ENCODE measurements around the gene AP3D1. TPM values are rescaled to one million over a fixed set of nuclear protein-coding genes. Genes with fewer than 3 reads are reported as not detected.
"Not testable (repeated sequence)": the region's sequence is repeated elsewhere in the genome, so short reads cannot be mapped to it uniquely, and the experiment has no call there.

The AP3D1 gene
- total RNA-seq, 1 donor from 2014 or later, result 115 TPM

GRCh38 chr19:2097886-2098327 lies 53.5 kb downstream of the AP3D1 start:
- Mint-ChIP-seq H3K27me3 (ENCODE audit: low read depth) (no peaks in the 10 kb centered on the region), H3K9me3 (no peaks in the 10 kb centered on the region), H3K36me3 (peaks cover 4% of the 10 kb centered on the region), H3K4me1 (peaks cover 23% of the 10 kb centered on the region), H3K27ac (no peak overlapping the region), H3K4me3 (no peak overlapping the region)
- no peak for TF ChIP-seq CTCF (IDR thresholded peaks at IDR 0.05; ENCODE audit: unreplicated experiment)
- DNase-seq (ENCODE audit: low spot score in 2 of 2, unreplicated experiment in 2 of 2), result no peak

- TF ChIP-seq CTCF (IDR thresholded peaks at IDR 0.05; ENCODE audit: unreplicated experiment), result no peak
- H3K36me3 Mint-ChIP-seq, result peaks cover 4% of the 10 kb centered on the region
- DNase-seq (ENCODE audit: low spot score in 2 of 2, unreplicated experiment in 2 of 2), result no peak
- H3K27me3 Mint-ChIP-seq (ENCODE audit: low read depth), result no peaks in the 10 kb centered on the region
- H3K4me3 Mint-ChIP-seq, result peak overlapping the region; percentile 67
- peaks cover 23% of the 10 kb centered on the region for H3K4me1 Mint-ChIP-seq
- no peaks in the 10 kb centered on the region for H3K9me3 Mint-ChIP-seq
- H3K27ac Mint-ChIP-seq, result no peak overlapping the region
Observed at GRCh38 chr19:2097203-2097885, 54.0 kb downstream of the AP3D1 start.

- no peaks in the 10 kb centered on the region for H3K36me3 Mint-ChIP-seq
- no peaks in the 10 kb centered on the region for H3K27me3 Mint-ChIP-seq (ENCODE audit: low read depth)
- peak; percentile 100 for DNase-seq (ENCODE audit: low spot score in 2 of 2, unreplicated experiment in 2 of 2)
- peaks cover 23% of the 10 kb centered on the region for H3K4me1 Mint-ChIP-seq
- H3K9me3 Mint-ChIP-seq, result no peaks in the 10 kb centered on the region
- no peak for TF ChIP-seq CTCF (IDR thresholded peaks at IDR 0.05; ENCODE audit: unreplicated experiment)
- H3K27ac Mint-ChIP-seq, result peak within 1 kb of the TSS; percentile 91
- H3K4me3 Mint-ChIP-seq, result peak within 1 kb of the TSS; percentile 90
Observed at GRCh38 chr19:2096480-2097202, 54.7 kb downstream of the AP3D1 start, which contains the start of gene IZUMO4. IZUMO4 (plus strand) TSS chr19:2096915; CDS start chr19:2096946, 31 bp downstream.

GRCh38 chr19:2096034-2096479 lies 55.3 kb downstream of the AP3D1 start, which contains the start of gene MOB3A:
MOB3A (minus strand) TSS chr19:2096326; CDS start chr19:2078560, 17,766 bp downstream.
- H3K27ac Mint-ChIP-seq, result peak within 1 kb of the TSS; percentile 91

GRCh38 chr19:2091926-2092525 lies 59.3 kb downstream of the AP3D1 start:
- not testable (repeated sequence) for H3K27me3 Mint-ChIP-seq (ENCODE audit: low read depth); H3K36me3 Mint-ChIP-seq; H3K27ac Mint-ChIP-seq; H3K4me3 Mint-ChIP-seq; H3K9me3 Mint-ChIP-seq; DNase-seq (ENCODE audit: low spot score in 2 of 2, unreplicated experiment in 2 of 2)
- H3K4me1 Mint-ChIP-seq, result peaks cover 40% of the 10 kb centered on the region

More at GRCh38 chr19:2096034-2096479, 55.3 kb downstream of the AP3D1 start, which contains the start of gene MOB3A:
- TF ChIP-seq CTCF (IDR thresholded peaks at IDR 0.05; ENCODE audit: unreplicated experiment), result peak; percentile 51
- Mint-ChIP-seq H3K27me3 (ENCODE audit: low read depth) (no peaks in the 10 kb centered on the region), H3K9me3 (no peaks in the 10 kb centered on the region), H3K4me1 (peaks cover 23% of the 10 kb centered on the region), H3K4me3 (peak within 1 kb of the TSS; percentile 90), H3K36me3 (no peaks in the 10 kb centered on the region)
- peak in 1 of 2 experiments; percentile 81 for DNase-seq (ENCODE audit: low spot score in 2 of 2, unreplicated experiment in 2 of 2)

Measured in mesothelial cell of epicardium (in vitro differentiated cells).